Caco-2 (cell line): ENCODE results near the gene BTBD9. TPM values are rescaled to one million over a fixed set of nuclear protein-coding genes. Genes with fewer than 3 reads are reported as not detected.

Experiments used
- BruUV-seq: library from RNA; stranded (reverse); fragments of 400-500 nt; replicated peaks from 2 replicates; lab custom pipeline; 2021; lab: Mats Ljungman, UMichigan
- CTCF ChIA-PET: fragments of 300-600 bp; sonication (Branson Sonifier 250); formaldehyde crosslinking; loops from one replicate; lab custom pipeline; 2022; ENCODE audit warnings: antibody characterized with exemption; lab: Charles Lee
- POLR2A ChIA-PET: fragments of 300-600 bp; sonication (Branson Sonifier 250); formaldehyde crosslinking; loops from one replicate; lab custom pipeline; 2022; ENCODE audit warnings: antibody characterized with exemption; lab: Charles Lee
- DNase-seq, 2 experiments: peaks; one replicate each; pipeline versions ENCODE4 v3.0.0 to v3.0.0-alpha.2; 2020 to 2022
- H3K27me3 ChIP-seq: replicated peaks from 2 replicates; pipeline ENCODE4 v1.6.0; 2011; ENCODE audit warnings: low read length; ENCODE audit not compliant: control insufficient read depth, insufficient read depth
- H3K36me3 ChIP-seq: 2 replicates; pipeline ENCODE4 v1.5.1; 2011; ENCODE audit warnings: low read length; ENCODE audit not compliant: control insufficient read depth, insufficient read depth
- H3K4me1 ChIP-seq: fragments of 250-450 bp; sonication (Bioruptor Pico); 2 replicates; pipeline ENCODE4 v1.5.1; 2020; ENCODE audit warnings: mild to moderate bottlenecking
- H3K4me3 ChIP-seq: 2 replicates; pipeline ENCODE4 v1.5.1; 2011; ENCODE audit warnings: low read depth, mild to moderate bottlenecking, control low read depth, low read length
- H3K9me3 ChIP-seq: fragments of 250-450 bp; sonication (Bioruptor Pico); 2 replicates; pipeline ENCODE4 v1.5.1; 2020; ENCODE audit warnings: mild to moderate bottlenecking, moderate library complexity
- H3K27ac Mint-ChIP-seq: one replicate; pipeline ENCODE4 v1.8.0; 2022; ENCODE audit warnings: mixed read lengths; ENCODE audit not compliant: unreplicated experiment
- H3K27me3 Mint-ChIP-seq: one replicate; pipeline ENCODE4 v1.8.0; 2022; ENCODE audit warnings: mixed read lengths; ENCODE audit not compliant: insufficient read depth, unreplicated experiment
- H3K36me3 Mint-ChIP-seq: one replicate; pipeline ENCODE4 v1.8.0; 2022; ENCODE audit warnings: mild to moderate bottlenecking, mixed read lengths; ENCODE audit not compliant: insufficient read depth, unreplicated experiment
- H3K4me1 Mint-ChIP-seq: one replicate; pipeline ENCODE4 v1.8.0; 2022; ENCODE audit warnings: low read depth, mixed read lengths; ENCODE audit not compliant: unreplicated experiment
- H3K4me3 Mint-ChIP-seq: one replicate; pipeline ENCODE4 v1.8.0; 2022; ENCODE audit warnings: mild to moderate bottlenecking, moderate library complexity, mixed read lengths; ENCODE audit not compliant: unreplicated experiment
- H3K9me3 Mint-ChIP-seq: one replicate; pipeline ENCODE4 v1.8.0; 2022; ENCODE audit warnings: mixed read lengths; ENCODE audit not compliant: unreplicated experiment
- CTCF ChIP-seq, 2 experiments: fragments of 200-600 bp in 1 of 2; IDR thresholded peaks; 1 replicate in 1 of 2; 2 replicates in 1 of 2; pipeline versions ENCODE4 v1.5.1 to v1.8.0; 2011 to 2022; ENCODE audit warnings: antibody characterized with exemption in 1 of 2, control low read depth in 1 of 2, inconsistent platforms in 1 of 2, low read depth in 1 of 2, low read length in 1 of 2, mild to moderate bottlenecking in 1 of 2, moderate library complexity in 1 of 2; ENCODE audit not compliant: insufficient read depth in 1 of 2, severe bottlenecking in 1 of 2, unreplicated experiment in 1 of 2
- intact Hi-C: fragments of 100-400 bp; cut with micrococcal nuclease; formaldehyde crosslinking; loops from one replicate; pipeline ENCODE4 v1.10.0; 2022; ENCODE audit not compliant: unreplicated experiment
- total RNA-seq: library from RNA; stranded (reverse); gene quantifications from 2 replicates; pipeline ENCODE4 v1.2.3, GENCODE V29; 2022

BTBD9 gene
- total RNA-seq, 1 experiment from 2014 or later: 19.6 TPM

- H3K36me3 Mint-ChIP-seq: no peaks in the 10 kb centered on the region
- intact Hi-C loops: no loop called here
- no peak overlapping the region for H3K4me3 Mint-ChIP-seq
- no peaks in the 10 kb centered on the region for H3K4me1 Mint-ChIP-seq
- ChIA-PET POLR2A (no interaction called here), CTCF (no interaction called here)
- no peaks in the 10 kb centered on the region for H3K27me3 Mint-ChIP-seq
- no peak for TF ChIP-seq CTCF (IDR thresholded peaks at IDR 0.05; ENCODE audit: insufficient read depth in 1 of 2, low read depth in 1 of 2, low read length in 1 of 2, severe bottlenecking in 1 of 2, unreplicated experiment in 1 of 2)
- no peaks in the 10 kb centered on the region for H3K9me3 ChIP-seq
- no TSS peak for BruUV-seq
- no peaks in the 10 kb centered on the region for H3K27me3 ChIP-seq
- no peaks in the 10 kb centered on the region for H3K9me3 Mint-ChIP-seq
- H3K27ac Mint-ChIP-seq: no peak overlapping the region
- no peaks in the 10 kb centered on the region for H3K4me1 ChIP-seq
- no peak for DNase-seq
- H3K36me3 ChIP-seq: no peaks in the 10 kb centered on the region
- H3K4me3 ChIP-seq: no peak overlapping the region
Observed at GRCh38 chr6:38244869-38245268, 394.9 kb downstream of the BTBD9 start.

- CTCF ChIA-PET: no interaction called here
- no peaks in the 10 kb centered on the region for H3K36me3 ChIP-seq
- H3K27me3 Mint-ChIP-seq: no peaks in the 10 kb centered on the region
- H3K4me1 ChIP-seq: no peaks in the 10 kb centered on the region
- no peaks in the 10 kb centered on the region for H3K36me3 Mint-ChIP-seq
- no peaks in the 10 kb centered on the region for H3K9me3 ChIP-seq
- no peaks in the 10 kb centered on the region for H3K9me3 Mint-ChIP-seq
- POLR2A ChIA-PET: no interaction called here
- no TSS peak for BruUV-seq
- no peak for DNase-seq
- H3K27me3 ChIP-seq: no peaks in the 10 kb centered on the region
- no peaks in the 10 kb centered on the region for H3K4me1 Mint-ChIP-seq
- TF ChIP-seq CTCF (IDR thresholded peaks at IDR 0.05; ENCODE audit: insufficient read depth in 1 of 2, low read depth in 1 of 2, low read length in 1 of 2, severe bottlenecking in 1 of 2, unreplicated experiment in 1 of 2): no peak
- intact Hi-C loops: no loop called here
- H3K4me3 Mint-ChIP-seq: no peak overlapping the region
- H3K27ac Mint-ChIP-seq: no peak overlapping the region
- no peak overlapping the region for H3K4me3 ChIP-seq
Observed at GRCh38 chr6:38241200-38241871, 398.4 kb downstream of the BTBD9 start.

GRCh38 chr6:38239719-38240451, 399.8 kb downstream of the BTBD9 start:
- Mint-ChIP-seq H3K27me3 (no peaks in the 10 kb centered on the region), H3K27ac (no peak overlapping the region), H3K4me1 (no peaks in the 10 kb centered on the region), H3K4me3 (no peak overlapping the region), H3K36me3 (no peaks in the 10 kb centered on the region), H3K9me3 (no peaks in the 10 kb centered on the region)
- CTCF ChIA-PET: no interaction called here
- Histone ChIP-seq H3K4me1 (no peaks in the 10 kb centered on the region), H3K9me3 (no peaks in the 10 kb centered on the region), H3K27me3 (no peaks in the 10 kb centered on the region), H3K36me3 (no peaks in the 10 kb centered on the region), H3K4me3 (no peak overlapping the region)
- TF ChIP-seq CTCF (IDR thresholded peaks at IDR 0.05; ENCODE audit: insufficient read depth in 1 of 2, low read depth in 1 of 2, low read length in 1 of 2, severe bottlenecking in 1 of 2, unreplicated experiment in 1 of 2): no peak
- no TSS peak for BruUV-seq
- DNase-seq: no peak
- POLR2A ChIA-PET: no interaction called here
- intact Hi-C loops: no loop called here
